Left lung (tissue), 10 donors: ENCODE data around the gene HSPH1. TPM values are rescaled to one million over a fixed set of nuclear protein-coding genes. Genes with fewer than 3 reads are reported as not detected.

Experiments
- ATAC-seq: fragments of 200-7000 bp; cut with Tn5 transposase; one replicate; pipeline ENCODE4 v1.9.1; 2020; ENCODE audit warnings: moderate library complexity
- DNase-seq, 4 donors: peaks; one replicate each; pipeline ENCODE4 v3.0.0-alpha.2; 2013 to 2020
- H3K27ac ChIP-seq, 2 donors: fragments of 200-600 bp; sonication (generic) in 1 of 2; one replicate each; pipeline versions ENCODE4 v1.5.0 to v1.8.0; 2020 to 2021
- H3K27me3 ChIP-seq, 2 donors: fragments of 200-600 bp; sonication (generic) in 1 of 2; one replicate each; pipeline versions ENCODE4 v1.5.0 to v1.8.0; 2020 to 2021
- H3K36me3 ChIP-seq, 2 donors: fragments of 200-600 bp; sonication (generic) in 1 of 2; one replicate each; pipeline versions ENCODE4 v1.5.0 to v1.8.0; 2020 to 2021
- H3K4me1 ChIP-seq, 2 donors: fragments of 200-600 bp; one replicate each; pipeline ENCODE4 v1.8.0; 2021
- H3K4me3 ChIP-seq, 2 donors: fragments of 200-600 bp; sonication (generic) in 1 of 2; one replicate each; pipeline versions ENCODE4 v1.5.0 to v1.8.0; 2020 to 2021; ENCODE audit warnings: mild to moderate bottlenecking in 1 of 2
- H3K9me3 ChIP-seq, 2 donors: fragments of 200-600 bp; sonication (generic) in 1 of 2; one replicate each; pipeline versions ENCODE4 v1.5.0 to v1.8.0; 2020 to 2021
- CTCF ChIP-seq, 2 donors: fragments of 200-600 bp; sonication (generic) in 1 of 2; IDR thresholded peaks; one replicate each; pipeline versions ENCODE4 v1.5.0 to v1.8.0; 2021; ENCODE audit warnings: antibody characterized with exemption in 2 of 2
- intact Hi-C, 2 donors: fragments of 100-400 bp; cut with DNase I; formaldehyde crosslinking; loops; one replicate each; pipeline versions ENCODE4 v1.11.2 to v1.14.2; 2022
- polyA plus RNA-seq, 6 donors: library from polyadenylated mRNA; unstranded; fragments of 120-200 nt; gene quantifications; one replicate each; pipeline ENCODE4 v1.2.1, GENCODE V29; 2013; ENCODE audit not compliant: insufficient read length in 6 of 6
- total RNA-seq, 2 donors: library from RNA; stranded (reverse); fragmentation: NEBNext Ultra II Directional; extraction: Animal tissue kit (Norgen Biotek cat#: 25700); gene quantifications; one replicate each; pipeline ENCODE4 v1.2.1, GENCODE V29; 2021
- donor health status: DM: no; HTN: yes; CAD: no.
- donor health status: DM: no; HTN: no; CAD: no.

The HSPH1 gene
- total and polyA plus RNA-seq, 8 donors: 72.9 to 124 (median 93.5) TPM

- no peaks in the 10 kb centered on the region for H3K4me1 ChIP-seq
- intact Hi-C loops: no loop called here
- no peaks in the 10 kb centered on the region for H3K9me3 ChIP-seq
- H3K36me3 ChIP-seq: no peaks in the 10 kb centered on the region
- ATAC-seq: no peak
- no peaks in the 10 kb centered on the region for H3K27me3 ChIP-seq
- H3K4me3 ChIP-seq: no peak overlapping the region
- no peak overlapping the region for H3K27ac ChIP-seq
- no peak for DNase-seq
- TF ChIP-seq CTCF (IDR thresholded peaks at IDR 0.05): no peak
Observed at GRCh38 chr13:31192306-31192705, 30.6 kb upstream of the HSPH1 start.

- H3K27me3 ChIP-seq: no peaks in the 10 kb centered on the region
- H3K9me3 ChIP-seq: no peaks in the 10 kb centered on the region
- no peak overlapping the region for H3K27ac ChIP-seq
- H3K36me3 ChIP-seq: no peaks in the 10 kb centered on the region
- DNase-seq: no peak
- no peak for ATAC-seq
- intact Hi-C loops: no loop called here
- no peaks in the 10 kb centered on the region for H3K4me1 ChIP-seq
- no peak overlapping the region for H3K4me3 ChIP-seq
- TF ChIP-seq CTCF (IDR thresholded peaks at IDR 0.05): no peak
Observed at GRCh38 chr13:31191748-31192147, 30.0 kb upstream of the HSPH1 start.

GRCh38 chr13:31184981-31185645 is 23.4 kb upstream of the HSPH1 start:
- Histone ChIP-seq H3K4me1 (no peaks in the 10 kb centered on the region), H3K27me3 (no peaks in the 10 kb centered on the region), H3K36me3 (no peaks in the 10 kb centered on the region), H3K27ac (no peak overlapping the region), H3K4me3 (no peak overlapping the region), H3K9me3 (no peaks in the 10 kb centered on the region)
- no peak for TF ChIP-seq CTCF (IDR thresholded peaks at IDR 0.05)
- ATAC-seq: no peak
- intact Hi-C loops: no loop called here
- DNase-seq: no peak

- DNase-seq: no peak
- Histone ChIP-seq H3K4me3 (no peak overlapping the region), H3K9me3 (no peaks in the 10 kb centered on the region), H3K4me1 (no peaks in the 10 kb centered on the region), H3K36me3 (no peaks in the 10 kb centered on the region), H3K27ac (no peak overlapping the region), H3K27me3 (no peaks in the 10 kb centered on the region)
- intact Hi-C loops: no loop called here
- ATAC-seq: no peak
- no peak for TF ChIP-seq CTCF (IDR thresholded peaks at IDR 0.05)
Observed at GRCh38 chr13:31184451-31184850, 22.7 kb upstream of the HSPH1 start.

GRCh38 chr13:31182987-31183386 is 21.3 kb upstream of the HSPH1 start:
- ATAC-seq: no peak
- DNase-seq: no peak
- Histone ChIP-seq H3K9me3 (no peaks in the 10 kb centered on the region), H3K27me3 (no peaks in the 10 kb centered on the region), H3K4me3 (no peak overlapping the region), H3K27ac (no peak overlapping the region), H3K4me1 (no peaks in the 10 kb centered on the region), H3K36me3 (no peaks in the 10 kb centered on the region)
- intact Hi-C loops: no loop called here
- TF ChIP-seq CTCF (IDR thresholded peaks at IDR 0.05): no peak
